HEK293 (cell line): Measurements from ENCODE around the gene MORF4L2.

ENCODE experiments used
- EGR2 ChIP-seq: fragments of 450-650 bp; formaldehyde crosslinking; IDR thresholded peaks from 2 replicates; pipeline ENCODE4 v1.5.1; 2016; ENCODE audit warnings: low read depth, missing biosample characterization, missing genetic modification characterization
- FEZF1 ChIP-seq: fragments of 450-650 bp; formaldehyde crosslinking; IDR thresholded peaks from 2 replicates; pipeline ENCODE4 v1.5.1; 2016; ENCODE audit warnings: missing biosample characterization, missing genetic modification characterization
- GLI2 ChIP-seq: fragments of 450-650 bp; formaldehyde crosslinking; IDR thresholded peaks from 2 replicates; pipeline ENCODE4; 2017; ENCODE audit warnings: missing biosample characterization, missing genetic modification characterization, low read depth, borderline replicate concordance
- HOXA7 ChIP-seq: sonication (generic); formaldehyde crosslinking; IDR thresholded peaks from 2 replicates; pipeline ENCODE4 v1.8.1; 2022; ENCODE audit warnings: missing genetic modification reagents, borderline replicate concordance
- KLF16 ChIP-seq: fragments of 450-650 bp; formaldehyde crosslinking; IDR thresholded peaks from 2 replicates; pipeline ENCODE4 v1.5.1; 2017; ENCODE audit warnings: missing biosample characterization, missing genetic modification characterization
- OVOL3 ChIP-seq: fragments of 450-650 bp; formaldehyde crosslinking; IDR thresholded peaks from 2 replicates; pipeline ENCODE4 v1.5.1; 2016; ENCODE audit warnings: missing biosample characterization, missing genetic modification characterization
- PRDM10 ChIP-seq: fragments of 450-650 bp; formaldehyde crosslinking; IDR thresholded peaks from 2 replicates; pipeline ENCODE4 v1.5.1; 2016; ENCODE audit warnings: missing biosample characterization, missing genetic modification characterization
- RBAK ChIP-seq: fragments of 450-650 bp; formaldehyde crosslinking; IDR thresholded peaks from 2 replicates; pipeline ENCODE4 v1.5.1; 2016; ENCODE audit warnings: missing biosample characterization, missing genetic modification characterization
- SP3 ChIP-seq: fragments of 450-650 bp; formaldehyde crosslinking; IDR thresholded peaks from 2 replicates; pipeline ENCODE4 v1.5.1; 2016; ENCODE audit warnings: missing biosample characterization, missing genetic modification characterization
- ZBTB11 ChIP-seq: fragments of 450-650 bp; formaldehyde crosslinking; conservative IDR thresholded peaks from 2 replicates; pipeline ENCODE4 v1.5.1; 2016; ENCODE audit warnings: low read depth, missing biosample characterization, missing genetic modification characterization
- ZBTB17 ChIP-seq: fragments of 450-650 bp; formaldehyde crosslinking; IDR thresholded peaks from 2 replicates; pipeline ENCODE4 v1.5.1; 2016; ENCODE audit warnings: missing biosample characterization, missing genetic modification characterization
- ZFP37 ChIP-seq: fragments of 450-650 bp; formaldehyde crosslinking; IDR thresholded peaks from 2 replicates; pipeline ENCODE4 v1.5.1; 2016; ENCODE audit warnings: missing biosample characterization, missing genetic modification characterization
- ZNF146 ChIP-seq: fragments of 450-650 bp; formaldehyde crosslinking; IDR thresholded peaks from 2 replicates; pipeline ENCODE4 v1.5.1; 2016; ENCODE audit warnings: missing biosample characterization, missing genetic modification characterization
- ZNF184 ChIP-seq: fragments of 450-650 bp; IDR thresholded peaks from 2 replicates; pipeline ENCODE4 v1.5.1; 2018; ENCODE audit warnings: missing biosample characterization, mild to moderate bottlenecking, missing genetic modification characterization
- ZNF2 ChIP-seq: fragments of 450-650 bp; formaldehyde crosslinking; IDR thresholded peaks from 2 replicates; pipeline ENCODE4 v1.5.1; 2016; ENCODE audit warnings: missing biosample characterization, missing genetic modification characterization
- ZNF23 ChIP-seq: fragments of 450-650 bp; formaldehyde crosslinking; IDR thresholded peaks from 2 replicates; pipeline ENCODE4 v1.5.1; 2016; ENCODE audit warnings: missing biosample characterization, missing genetic modification characterization, borderline replicate concordance
- ZNF239 ChIP-seq: fragments of 450-650 bp; formaldehyde crosslinking; IDR thresholded peaks from 2 replicates; pipeline ENCODE4 v1.5.1; 2016; ENCODE audit warnings: missing biosample characterization, missing genetic modification characterization
- ZNF292 ChIP-seq: fragments of 450-650 bp; formaldehyde crosslinking; IDR thresholded peaks from 2 replicates; pipeline ENCODE4 v1.5.1; 2016; ENCODE audit warnings: low read depth, missing biosample characterization, missing genetic modification characterization, borderline replicate concordance
- ZNF350 ChIP-seq: fragments of 450-650 bp; formaldehyde crosslinking; IDR thresholded peaks from 2 replicates; pipeline ENCODE4 v1.5.0; 2017; ENCODE audit warnings: missing biosample characterization, mild to moderate bottlenecking, missing genetic modification characterization
- ZNF423 ChIP-seq: fragments of 450-650 bp; formaldehyde crosslinking; IDR thresholded peaks from 2 replicates; pipeline ENCODE4 v1.5.1; 2016; ENCODE audit warnings: missing biosample characterization, missing genetic modification characterization
- ZNF473 ChIP-seq: fragments of 450-650 bp; formaldehyde crosslinking; IDR thresholded peaks from 2 replicates; pipeline ENCODE4 v1.5.1; 2017; ENCODE audit warnings: missing biosample characterization, missing genetic modification characterization
- ZNF488 ChIP-seq: fragments of 450-650 bp; formaldehyde crosslinking; IDR thresholded peaks from 2 replicates; pipeline ENCODE4 v1.5.1; 2016; ENCODE audit warnings: missing biosample characterization, missing genetic modification characterization
- ZNF529 ChIP-seq: fragments of 450-650 bp; formaldehyde crosslinking; IDR thresholded peaks from 2 replicates; pipeline ENCODE4 v1.5.1; 2017; ENCODE audit warnings: missing genetic modification characterization, missing biosample characterization; ENCODE audit not compliant: insufficient replicate concordance
- ZNF555 ChIP-seq: fragments of 450-650 bp; formaldehyde crosslinking; conservative IDR thresholded peaks from 2 replicates; pipeline ENCODE4 v1.5.1; 2017; ENCODE audit warnings: missing biosample characterization, mild to moderate bottlenecking, missing genetic modification characterization, inconsistent platforms
- ZNF585B ChIP-seq: fragments of 450-650 bp; formaldehyde crosslinking; IDR thresholded peaks from 2 replicates; pipeline ENCODE4 v1.5.1; 2016; ENCODE audit warnings: missing biosample characterization, missing genetic modification characterization
- ZNF600 ChIP-seq: fragments of 450-650 bp; formaldehyde crosslinking; IDR thresholded peaks from 2 replicates; pipeline ENCODE4 v1.5.1; 2016; ENCODE audit warnings: missing biosample characterization, missing genetic modification characterization
- ZNF610 ChIP-seq: fragments of 450-650 bp; formaldehyde crosslinking; IDR thresholded peaks from 2 replicates; pipeline ENCODE4 v1.5.1; 2016; ENCODE audit warnings: missing biosample characterization, missing genetic modification characterization, borderline replicate concordance
- ZNF621 ChIP-seq: fragments of 450-650 bp; formaldehyde crosslinking; IDR thresholded peaks from 2 replicates; pipeline ENCODE4 v1.5.1; 2017; ENCODE audit warnings: missing biosample characterization, missing genetic modification characterization
- ZNF747 ChIP-seq: fragments of 450-650 bp; formaldehyde crosslinking; IDR thresholded peaks from 2 replicates; pipeline ENCODE4 v1.5.1; 2016; ENCODE audit warnings: missing biosample characterization, missing genetic modification characterization
- ZNF76 ChIP-seq: fragments of 450-650 bp; formaldehyde crosslinking; IDR thresholded peaks from 2 replicates; pipeline ENCODE4; 2016; ENCODE audit warnings: low read depth, missing biosample characterization, missing genetic modification characterization, borderline replicate concordance
- ZNF776 ChIP-seq: fragments of 450-650 bp; formaldehyde crosslinking; IDR thresholded peaks from 2 replicates; pipeline ENCODE4 v1.5.0; 2017; ENCODE audit warnings: missing biosample characterization, missing genetic modification characterization, borderline replicate concordance
- ZSCAN18 ChIP-seq: fragments of 450-650 bp; formaldehyde crosslinking; IDR thresholded peaks from 2 replicates; pipeline ENCODE4 v1.5.1; 2016; ENCODE audit warnings: missing biosample characterization, missing genetic modification characterization
- ZSCAN30 ChIP-seq: fragments of 450-650 bp; IDR thresholded peaks from 2 replicates; pipeline ENCODE4 v1.5.1; 2018; ENCODE audit warnings: missing biosample characterization, mild to moderate bottlenecking, missing genetic modification characterization, moderate library complexity

The MORF4L2 gene

GRCh38 chrX:103687073-103687695, 685 bp upstream of the MORF4L2 start (continued):
- TF ChIP-seq ZNF621 (tag by site-specific recombination) (no peak), ZBTB11 (tag by site-specific recombination) (peak; percentile 67), ZNF76 (tag by site-specific recombination) (peak; percentile 92), KLF16 (peak; percentile 83), PRDM10 (peak; percentile 78), ZNF747 (tag by site-specific recombination) (no peak), ZNF776 (tag by site-specific recombination) (no peak), ZNF473 (tag by site-specific recombination) (no peak), ZNF239 (tag by site-specific recombination) (no peak), ZNF350 (no peak), ZNF292 (tag by site-specific recombination) (no peak), ZNF585B (tag by site-specific recombination) (no peak), ZNF2 (peak; percentile 40; the same call in 1 of the 2 replicates), ZSCAN18 (no peak), SP3 (tag by site-specific recombination) (no peak; the same call in 1 of the 2 replicates), ZFP37 (tag by site-specific recombination) (no peak), EGR2 (tag by site-specific recombination) (peak; percentile 68), ZNF555 (tag by site-specific recombination) (no peak), ZNF146 (tag by site-specific recombination) (no peak), ZBTB17 (tag by site-specific recombination) (no peak), ZNF423 (tag by site-specific recombination) (no peak), ZNF488 (tag by site-specific recombination) (no peak), OVOL3 (tag by site-specific recombination) (peak; percentile 38; the same call in 1 of the 2 replicates), ZNF600 (tag by site-specific recombination) (no peak), GLI2 (tag by site-specific recombination) (no peak), ZNF529 (tag by site-specific recombination) (no peak), ZNF610 (tag by site-specific recombination) (peak; percentile 85; the same call in 1 of the 2 replicates), RBAK (tag by site-specific recombination) (no peak), ZNF184 (tag by site-specific recombination) (no peak), HOXA7 (CRISPR knock-in tag) (no peak), ZNF23 (no peak), ZSCAN30 (tag by site-specific recombination) (peak; percentile 66; the same call in 1 of the 2 replicates), FEZF1 (no peak; the same call in 1 of the 2 replicates)
